Aortic smooth muscle cell (primary cell): ENCODE measurements around the gene NUDT14. TPM values are rescaled to one million over a fixed set of nuclear protein-coding genes. Genes with fewer than 3 reads are reported as not detected.

Experiments
- total RNA-seq: library from RNA; depleted of rRNA; stranded (reverse); fragments of >200 nt; gene quantifications from 2 replicates; pipeline ENCODE4 v1.2.3, GENCODE V29; 2014

The NUDT14 gene
- 10.3 and 16.1 TPM in 2 replicates for total RNA-seq

DNA sequence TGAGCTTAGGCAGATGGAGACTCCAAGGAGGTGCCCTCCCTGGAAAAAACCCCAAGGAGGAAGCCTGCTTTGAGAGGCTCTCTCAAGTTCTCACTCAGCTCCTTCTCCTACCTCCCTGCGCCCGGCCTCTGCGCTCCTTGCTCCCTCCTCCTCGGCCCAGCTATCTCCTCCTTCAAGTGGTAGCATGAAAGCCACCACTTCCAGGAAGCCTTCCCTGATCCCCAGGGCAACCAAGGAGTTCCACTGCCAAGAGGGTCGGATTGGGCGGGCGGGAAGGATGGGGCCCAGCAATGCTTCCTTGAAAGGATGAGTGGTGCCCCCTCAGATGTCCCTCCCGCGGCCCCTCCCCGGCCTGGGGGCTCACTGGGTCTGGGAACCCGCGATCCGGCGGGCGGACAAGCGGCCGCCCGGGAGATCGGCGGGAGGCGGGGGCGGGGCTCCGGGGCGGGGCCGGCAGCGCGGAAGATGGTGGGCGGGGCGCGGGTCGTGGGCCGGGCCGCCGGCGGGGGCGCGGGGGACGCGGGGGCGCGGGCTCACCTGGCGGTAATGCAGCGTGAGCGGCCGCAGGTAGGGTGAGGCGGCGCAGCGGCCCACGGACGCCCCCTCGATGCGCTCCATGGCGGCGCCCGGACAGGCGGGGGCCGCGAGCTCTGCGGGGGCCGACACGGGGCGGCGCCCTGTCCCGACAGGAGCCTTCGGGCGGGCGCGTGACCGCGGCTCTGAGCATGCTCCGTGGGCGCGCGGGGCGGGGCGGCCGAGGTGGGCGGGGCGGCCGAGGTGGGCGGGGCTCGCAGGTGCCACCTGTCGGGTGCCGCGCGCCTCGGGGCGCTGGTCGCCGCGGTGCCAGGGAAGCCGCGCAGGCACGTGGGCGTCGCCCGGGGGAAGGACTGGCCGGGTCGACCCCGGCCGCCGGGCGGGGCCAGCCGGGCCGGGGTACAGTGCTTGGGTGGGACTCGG is at the start of gene NUDT14:
Gene NUDT14, minus strand, starts transcription at position 721 of the 957 bp plus-strand sequence. Its CDS starts 103 bp downstream, at position 618.

DNA sequence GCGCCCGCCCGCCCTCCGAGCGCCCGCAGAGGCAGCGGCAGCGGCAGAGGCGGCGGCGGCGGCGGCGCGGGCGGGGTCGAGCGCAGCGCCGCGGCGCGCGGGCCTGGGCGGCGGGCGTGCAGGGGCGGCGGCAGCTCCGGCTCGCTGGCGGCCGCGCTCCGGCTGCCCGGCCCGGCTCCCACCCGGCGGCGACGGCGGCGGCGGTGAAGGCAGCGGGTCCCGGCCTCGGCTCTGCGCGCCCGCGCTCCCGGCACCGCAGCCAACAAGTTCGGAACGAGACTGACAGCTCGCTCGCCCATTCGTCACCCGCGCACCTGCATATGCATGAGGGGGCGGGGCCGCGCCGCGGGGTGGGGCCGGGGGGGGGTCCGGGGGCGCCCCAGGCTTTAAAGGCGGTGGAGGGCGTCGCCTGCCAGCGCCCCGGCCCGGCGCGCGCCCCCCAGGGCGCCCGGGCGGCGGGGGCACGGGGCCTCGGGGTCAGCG is 12.6 kb downstream of the NUDT14 start, which contains the start of gene JAG2:
Gene JAG2, minus strand, starts transcription at position 281 of the 483 bp plus-strand sequence. CDS start 356 bp downstream, outside the sequence.

Other genes starting within 250 kb of the NUDT14 start
- 36.7 and 56.5 TPM in 2 replicates for gene AHNAK2, start 202.9 kb downstream of the NUDT14 start, total RNA-seq
- 8.8 and 11.1 TPM in 2 replicates for gene CLBA1, start 195.5 kb downstream of the NUDT14 start, total RNA-seq
- 15.2 and 24.0 TPM in 2 replicates for gene CDCA4, start 160.2 kb downstream of the NUDT14 start, total RNA-seq
- gene GPR132, start 115.9 kb downstream of the NUDT14 start, total RNA-seq, result not detected in 2 replicates
- gene JAG2, start 12.5 kb downstream of the NUDT14 start, total RNA-seq, result 1.1 and 2.1 TPM in 2 replicates
- gene BTBD6, start 67.2 kb upstream of the NUDT14 start, total RNA-seq, result 37.0 and 44.7 TPM in 2 replicates
- gene BRF1, start 119.7 kb upstream of the NUDT14 start, total RNA-seq, result 32.0 and 41.2 TPM in 2 replicates
- gene PACS2, start 133.4 kb upstream of the NUDT14 start, total RNA-seq, result 48.9 and 51.1 TPM in 2 replicates
- gene TEX22, start 217.2 kb upstream of the NUDT14 start, total RNA-seq, result 0.13 and 0.37 TPM in 2 replicates
- gene MTA1, start 238.5 kb upstream of the NUDT14 start, total RNA-seq, result 24.3 and 31.5 TPM in 2 replicates